ENCODE results near the gene PCDHGA5.

DNA sequence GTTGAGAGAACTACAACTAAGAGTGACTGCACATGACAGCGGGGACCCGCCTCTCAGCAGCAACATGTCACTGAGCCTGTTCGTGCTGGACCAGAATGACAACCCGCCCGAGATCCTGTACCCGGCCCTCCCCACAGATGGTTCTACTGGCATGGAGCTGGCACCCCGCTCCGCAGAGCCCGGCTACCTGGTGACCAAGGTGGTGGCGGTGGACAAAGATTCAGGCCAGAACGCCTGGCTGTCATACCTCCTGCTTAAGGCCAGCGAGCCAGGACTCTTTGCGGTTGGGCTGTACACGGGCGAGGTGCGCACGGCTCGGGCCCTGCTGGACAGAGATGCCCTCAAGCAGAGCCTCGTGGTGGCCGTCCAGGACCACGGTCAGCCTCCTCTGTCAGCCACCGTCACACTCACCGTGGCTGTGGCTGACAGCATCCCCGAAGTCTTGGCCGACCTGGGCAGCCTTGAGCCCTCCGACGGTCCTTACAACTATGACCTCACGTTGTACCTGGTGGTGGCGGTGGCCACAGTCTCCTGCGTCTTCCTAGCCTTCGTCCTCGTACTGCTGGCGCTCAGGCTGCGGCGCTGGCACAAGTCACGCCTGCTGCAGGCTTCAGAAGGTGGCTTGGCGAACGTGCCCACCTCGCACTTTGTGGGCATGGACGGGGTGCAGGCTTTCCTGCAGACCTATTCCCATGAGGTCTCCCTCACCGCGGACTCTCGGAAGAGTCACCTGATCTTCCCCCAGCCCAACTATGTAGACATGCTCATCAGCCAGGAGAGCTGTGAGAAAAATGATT, 20.7 kb downstream of the PCDHGA5 start:
- no peak for TF ChIP-seq YY1 (IDR thresholded peaks at IDR 0.05; ENCODE audit: insufficient read depth, insufficient read length)
- TF ChIP-seq ZNF274 (IDR thresholded peaks at IDR 0.05; ENCODE audit: low read depth, low read length), result no peak
- no peak for TF ChIP-seq SUZ12 (IDR thresholded peaks at IDR 0.05; ENCODE audit: extremely low read depth, insufficient read depth, insufficient read length)
